Urinary bladder (tissue), 4 donors: ENCODE measurements around the gene CTRB2. TPM values are rescaled to one million over a fixed set of nuclear protein-coding genes. Genes with fewer than 3 reads are reported as not detected.
"Not testable (repeated sequence)": the region's sequence is repeated elsewhere in the genome, so short reads cannot be mapped to it uniquely, and the experiment has no call there.

Experiments
- DNase-seq: peaks from one replicate; pipeline ENCODE4 v3.0.0-alpha.2; 2015; ENCODE audit errors: extremely low spot score
- H3K27ac ChIP-seq: one replicate; pipeline ENCODE4 v1.5.1; 2013; ENCODE audit warnings: low read depth, mild to moderate bottlenecking, moderate library complexity
- H3K36me3 ChIP-seq: one replicate; pipeline ENCODE4 v1.6.1; 2013; ENCODE audit warnings: mild to moderate bottlenecking, moderate library complexity; ENCODE audit not compliant: insufficient read depth
- H3K4me1 ChIP-seq: one replicate; pipeline ENCODE4 v1.6.1; 2013; ENCODE audit warnings: mild to moderate bottlenecking, moderate library complexity; ENCODE audit not compliant: insufficient read depth
- H3K4me3 ChIP-seq: one replicate; pipeline ENCODE4 v1.5.1; 2013; ENCODE audit warnings: low read depth, low read length
- WGBS: extraction: QIAGEN DNeasy Blood & Tissue Kit; methylation state at CpG from one replicate; pipeline ENCODE4 v1.1.7; 2013; 5-methylcytosine and 5-hydroxymethylcytosine counted together
- polyA plus RNA-seq: library from polyadenylated mRNA; stranded (reverse); fragments of 200-250 nt; gene quantifications from one replicate; pipeline ENCODE4 v1.2.3, GENCODE V29; 2013
- total RNA-seq: library from RNA; depleted of rRNA; stranded (reverse); fragments of >200 nt; gene quantifications from one replicate; pipeline ENCODE4 v1.2.3, GENCODE V29; 2014
- donor health status: healthy with polysubstance abuse.
- donor health status: healthy.

Gene CTRB2
- total and polyA plus RNA-seq, 2 donors, result 2.6 TPM; not detected in 1

GRCh38 chr16:75247249-75247648 lies 40.3 kb upstream of the CTRB2 start:
- no peaks in the 10 kb centered on the region for H3K36me3 ChIP-seq
- WGBS, result 79% methylated on average over 13 of the region's 13 CpGs
- DNase-seq, result no peak
- peak overlapping the region; percentile 28 for H3K27ac ChIP-seq
- H3K4me1 ChIP-seq, result peaks cover 2% of the 10 kb centered on the region
- no peak overlapping the region for H3K4me3 ChIP-seq

- no peaks in the 10 kb centered on the region for H3K36me3 ChIP-seq
- no peak for DNase-seq
- no peak overlapping the region for H3K4me3 ChIP-seq
- peak overlapping the region; percentile 57 for H3K27ac ChIP-seq
- 77% methylated on average over 12 of the region's 12 CpGs for WGBS
- H3K4me1 ChIP-seq, result peaks cover 2% of the 10 kb centered on the region
Measured at GRCh38 chr16:75246504-75247205, 39.7 kb upstream of the CTRB2 start.

DNA sequence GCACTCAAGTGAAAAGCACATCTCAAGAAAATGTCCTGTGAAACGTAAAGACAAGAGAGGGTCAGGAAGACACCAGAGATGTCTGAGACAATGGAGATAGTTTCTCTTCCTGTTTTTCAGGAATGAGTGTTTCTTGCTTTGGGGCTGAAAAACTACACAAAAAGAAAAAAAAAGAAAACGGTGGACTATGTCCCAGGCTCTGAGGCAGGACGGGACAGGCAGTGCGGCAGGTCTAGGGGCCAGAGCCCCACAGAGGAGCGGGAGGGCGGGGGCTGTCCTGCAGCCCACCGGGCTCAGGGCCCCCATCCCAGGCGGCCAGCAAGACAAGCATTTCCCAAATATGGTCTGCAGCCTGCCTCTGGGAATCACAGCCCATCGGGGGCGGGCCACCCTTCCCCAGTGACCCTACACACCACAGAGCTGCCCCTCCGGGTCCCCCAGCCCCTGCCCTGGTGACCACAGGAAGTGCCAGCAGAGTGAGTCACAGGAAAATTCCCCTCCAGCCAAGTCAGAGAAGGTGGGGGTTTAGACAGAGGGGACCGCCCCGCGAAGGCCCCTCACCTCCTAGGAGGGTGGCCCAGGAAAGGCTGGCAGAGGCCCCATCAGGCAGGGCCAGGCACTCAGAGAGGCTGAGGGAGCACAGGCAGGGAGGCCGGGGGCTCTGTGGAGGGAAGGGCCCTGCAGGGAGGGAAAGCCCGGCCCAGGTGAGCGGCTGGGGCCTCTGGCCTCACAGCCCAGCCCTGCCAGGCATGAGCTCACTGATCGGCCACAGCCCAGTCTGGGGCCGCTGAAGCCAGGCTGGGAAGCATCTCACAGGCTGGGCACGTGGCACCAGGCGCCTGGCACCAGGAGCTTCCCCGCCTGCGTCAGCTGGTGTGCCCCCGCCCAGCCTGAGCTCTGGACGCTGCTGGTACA lies 38.1 kb upstream of the CTRB2 start:
- 18% methylated on average over 25 of the region's 25 CpGs for WGBS
- peak overlapping the region; percentile 94 for H3K27ac ChIP-seq

GRCh38 chr16:75244225-75244809 lies 37.4 kb upstream of the CTRB2 start:
- no peak for DNase-seq
- WGBS, result 47% methylated on average over 7 of the region's 7 CpGs
- Histone ChIP-seq H3K4me1 (peaks cover 2% of the 10 kb centered on the region), H3K36me3 (no peaks in the 10 kb centered on the region), H3K4me3 (no peak overlapping the region), H3K27ac (peak overlapping the region; percentile 94)

More for the DNA sequence above, 38.1 kb upstream of the CTRB2 start:
- Histone ChIP-seq H3K4me3 (no peak overlapping the region), H3K4me1 (peaks cover 2% of the 10 kb centered on the region), H3K36me3 (no peaks in the 10 kb centered on the region)
- DNase-seq, result peak; percentile 62

DNA sequence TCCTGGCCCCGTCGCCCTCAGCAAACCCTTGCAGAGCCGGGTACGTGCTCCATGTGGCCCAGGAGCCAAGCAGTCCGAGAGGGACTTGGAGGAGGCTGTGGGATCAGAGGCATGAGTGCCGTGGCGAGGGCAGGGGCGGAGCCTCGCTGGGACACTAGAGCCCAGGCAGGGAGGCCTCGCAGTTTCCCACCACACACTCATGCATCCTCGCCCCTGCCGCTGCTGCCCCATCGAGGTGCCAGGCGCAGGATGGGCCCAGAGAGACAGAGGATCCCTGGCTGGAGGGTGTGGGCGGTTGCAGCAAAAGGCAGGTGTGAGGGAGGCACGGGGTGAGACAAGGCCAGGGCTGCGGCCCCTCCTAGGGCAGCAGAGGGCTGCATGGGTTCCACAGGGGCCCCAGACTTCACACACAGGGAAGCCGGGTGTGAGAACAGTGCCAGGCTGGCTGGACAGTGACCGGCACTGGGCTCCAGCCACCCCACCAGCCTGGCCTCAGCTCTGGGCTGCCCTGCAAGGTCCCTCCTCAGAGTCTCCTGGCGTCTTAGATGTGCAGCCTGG lies 36.8 kb upstream of the CTRB2 start:
- WGBS, result 61% methylated on average over 20 of the region's 20 CpGs
- peaks cover 2% of the 10 kb centered on the region for H3K4me1 ChIP-seq
- peak overlapping the region; percentile 23 for H3K27ac ChIP-seq
- no peak for DNase-seq
- no peaks in the 10 kb centered on the region for H3K36me3 ChIP-seq
- no peak overlapping the region for H3K4me3 ChIP-seq

DNA sequence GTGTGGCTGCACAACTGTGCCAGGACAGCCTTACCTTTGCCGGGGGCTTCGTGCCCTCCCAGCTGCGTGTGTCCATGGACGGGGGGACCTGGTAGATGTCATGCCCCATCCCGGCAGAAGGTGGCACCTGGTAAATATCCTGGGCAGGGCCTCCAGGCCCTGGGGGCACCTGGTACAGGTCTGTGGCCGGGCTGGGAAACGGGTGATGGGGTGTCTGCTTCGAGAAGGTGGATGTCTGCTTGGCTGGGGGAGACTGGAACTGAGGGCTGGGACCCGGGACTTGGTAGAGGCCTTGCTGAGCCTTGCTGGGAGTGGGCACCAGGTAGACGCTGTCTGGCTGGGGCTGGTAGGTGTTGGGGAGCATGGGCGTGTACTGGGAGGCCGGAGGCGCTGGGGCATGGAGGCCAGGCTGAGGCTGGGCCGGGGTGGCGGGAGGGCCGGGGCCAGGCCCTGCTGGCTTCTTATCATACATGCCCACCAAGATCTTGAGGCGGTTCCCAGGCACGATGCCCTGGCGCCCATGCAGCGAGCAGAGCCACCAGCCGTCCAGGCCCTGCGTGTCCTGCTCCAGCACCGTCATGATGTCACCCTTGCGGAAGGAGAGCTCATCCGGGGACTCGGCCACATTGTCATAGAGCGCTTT lies 35.6 kb upstream of the CTRB2 start:
- H3K4me1 ChIP-seq, H3K36me3 ChIP-seq, DNase-seq, H3K27ac ChIP-seq, H3K4me3 ChIP-seq: not testable (repeated sequence)
- 88% methylated on average over 27 of the region's 27 CpGs for WGBS

GRCh38 chr16:75241955-75242354 lies 35.0 kb upstream of the CTRB2 start:
- WGBS, result 87% methylated on average over 13 of the region's 13 CpGs
- H3K27ac ChIP-seq, result no peak overlapping the region
- no peak overlapping the region for H3K4me3 ChIP-seq
- no peaks in the 10 kb centered on the region for H3K36me3 ChIP-seq
- H3K4me1 ChIP-seq, result peaks cover 2% of the 10 kb centered on the region
- no peak for DNase-seq

DNA sequence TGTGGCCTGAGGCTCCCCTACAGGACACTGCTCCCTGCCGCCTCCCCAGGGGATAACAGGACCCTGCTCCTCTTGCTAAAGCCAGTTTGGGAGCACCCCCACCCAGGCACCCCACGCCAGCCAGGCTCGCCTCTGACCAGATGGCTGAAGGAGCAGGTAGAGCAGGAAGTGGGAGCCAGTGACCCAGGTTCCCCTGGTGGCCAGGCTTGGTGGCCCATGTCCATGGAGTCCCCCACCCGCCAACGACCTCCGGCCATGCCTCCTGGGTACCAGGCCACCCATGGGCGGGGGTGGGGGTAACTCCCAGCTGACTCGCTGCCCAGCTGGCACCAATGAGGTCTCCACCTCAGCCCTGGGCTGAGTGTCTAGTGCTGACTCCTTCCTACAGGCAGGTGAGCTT lies 34.5 kb upstream of the CTRB2 start:
- H3K4me3 ChIP-seq, result no peak overlapping the region
- H3K36me3 ChIP-seq, result no peaks in the 10 kb centered on the region
- DNase-seq, result no peak
- peaks cover 2% of the 10 kb centered on the region for H3K4me1 ChIP-seq
- no peak overlapping the region for H3K27ac ChIP-seq
- 82% methylated on average over 8 of the region's 8 CpGs for WGBS

- H3K27ac ChIP-seq, DNase-seq, H3K4me3 ChIP-seq, H3K4me1 ChIP-seq, H3K36me3 ChIP-seq: not testable (repeated sequence)
- 60% methylated on average over 7 of the region's 7 CpGs for WGBS
Measured at GRCh38 chr16:75240633-75241032, 33.7 kb upstream of the CTRB2 start.

DNA sequence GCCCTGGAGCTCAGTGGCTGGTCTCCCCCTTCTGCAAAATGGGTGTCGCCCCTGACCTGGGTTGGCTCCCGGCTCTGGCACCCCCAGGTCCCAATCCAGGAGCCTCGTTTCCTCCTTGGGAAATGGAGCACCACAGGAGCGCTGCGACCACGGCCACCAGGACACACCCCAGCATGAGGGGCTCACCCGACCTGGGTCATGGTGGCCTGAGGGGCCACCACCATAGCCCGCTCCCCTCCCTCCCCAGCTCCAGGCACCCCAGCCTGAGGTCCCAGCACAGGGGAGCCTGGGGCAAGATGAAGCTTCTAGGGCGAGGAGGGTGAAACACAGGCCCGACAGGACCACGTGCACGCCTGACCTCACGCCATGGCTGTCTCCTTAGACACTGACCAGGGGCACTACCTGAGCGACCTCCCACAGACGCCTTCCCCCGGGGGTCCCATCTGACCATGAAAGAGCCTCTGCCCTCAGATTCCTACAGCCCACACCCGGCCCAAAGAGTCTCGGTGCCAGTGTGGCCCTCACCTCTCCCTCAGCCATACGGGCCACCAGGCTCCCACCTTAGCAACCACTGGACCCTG lies 32.7 kb upstream of the CTRB2 start:
- Histone ChIP-seq H3K27ac (no peak overlapping the region), H3K4me1 (peaks cover 2% of the 10 kb centered on the region), H3K36me3 (no peaks in the 10 kb centered on the region), H3K4me3 (no peak overlapping the region)
- DNase-seq, result no peak
- 78% methylated on average over 19 of the region's 19 CpGs for WGBS

GRCh38 chr16:75238853-75239541 lies 32.0 kb upstream of the CTRB2 start:
- H3K36me3 ChIP-seq, result no peaks in the 10 kb centered on the region
- H3K4me1 ChIP-seq, result no peaks in the 10 kb centered on the region
- 39% methylated on average over 16 of the region's 16 CpGs for WGBS
- H3K27ac ChIP-seq, result no peak overlapping the region
- H3K4me3 ChIP-seq, result no peak overlapping the region
- DNase-seq, result no peak

DNA sequence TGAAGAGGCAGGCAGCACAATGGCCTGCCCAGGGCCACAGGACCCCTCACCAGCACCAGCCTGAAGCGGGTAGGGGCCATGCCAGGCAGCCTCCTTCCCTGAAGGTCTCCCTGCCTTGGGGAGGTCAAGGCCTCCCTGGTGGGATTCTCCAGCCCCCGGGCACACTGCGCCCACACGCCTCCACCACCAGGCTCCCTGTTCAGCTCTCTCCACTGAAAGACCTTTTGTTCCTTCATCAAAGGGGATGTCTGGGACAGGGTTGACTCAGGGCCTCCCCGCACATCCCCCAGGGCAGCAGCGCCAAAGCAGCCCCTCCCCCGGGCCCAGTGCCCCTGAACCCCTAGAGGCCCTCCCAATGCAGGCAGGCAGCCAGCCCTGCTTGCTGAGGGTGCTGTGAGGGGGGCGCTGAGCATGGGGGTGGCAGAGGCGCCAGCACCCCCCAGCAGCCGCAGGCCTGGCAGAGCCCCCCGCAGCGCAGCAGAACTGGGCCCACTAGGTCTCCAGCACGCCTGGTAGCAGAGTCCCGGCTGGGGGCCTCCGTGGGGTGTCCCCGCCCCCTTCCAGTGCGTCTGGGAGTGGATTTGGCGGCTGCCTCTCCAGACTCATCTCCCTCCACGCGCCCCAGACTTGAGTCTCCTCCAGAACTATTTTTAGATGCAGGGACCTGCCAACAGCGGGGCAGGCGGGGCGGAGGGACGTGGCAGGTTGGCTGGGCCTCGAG lies 31.3 kb upstream of the CTRB2 start:
- no peak overlapping the region for H3K27ac ChIP-seq
- no peaks in the 10 kb centered on the region for H3K4me1 ChIP-seq
- peak; percentile 70 for DNase-seq
- H3K36me3 ChIP-seq, result no peaks in the 10 kb centered on the region
- 30% methylated on average over 25 of the region's 25 CpGs for WGBS
- no peak overlapping the region for H3K4me3 ChIP-seq
